Kidney (tissue), 14 donors: ENCODE results near the gene APOA5. TPM values are rescaled to one million over a fixed set of nuclear protein-coding genes. Genes with fewer than 3 reads are reported as not detected.
"Not testable (repeated sequence)": the region's sequence is repeated elsewhere in the genome, so short reads cannot be mapped to it uniquely, and the experiment has no call there.

Source experiments
- DNase-seq, 5 donors: peaks; one replicate each; pipeline ENCODE4 v3.0.0-alpha.2; 2013 to 2020
- FAIRE-seq: peaks from 2 replicates; lab custom pipeline; 2012; peaks lifted over from hg19 to GRCh38; lab: Jason Lieb, UNC
- H3K27ac ChIP-seq, 2 donors: one replicate each; pipeline ENCODE4 v1.7.0; 2013; ENCODE audit warnings: low read depth in 2 of 2, low read length in 2 of 2, inconsistent platforms in 1 of 2
- H3K27me3 ChIP-seq: one replicate; pipeline ENCODE4 v1.7.1; 2013; ENCODE audit warnings: low read length, inconsistent platforms; ENCODE audit not compliant: control insufficient read depth, insufficient read depth
- H3K36me3 ChIP-seq, 3 donors: one replicate each; pipeline versions ENCODE4 v1.7.0 to v1.7.1; 2013; ENCODE audit warnings: low read length in 3 of 3, control low read depth in 1 of 3, inconsistent platforms in 1 of 3; ENCODE audit not compliant: insufficient read depth in 3 of 3, control insufficient read depth in 2 of 3
- H3K4me1 ChIP-seq, 3 donors: one replicate each; pipeline versions ENCODE4 v1.7.0 to v1.7.1; 2013; ENCODE audit warnings: low read length in 3 of 3, inconsistent platforms in 1 of 3, low read depth in 1 of 3; ENCODE audit not compliant: control insufficient read depth in 2 of 3, insufficient read depth in 2 of 3
- H3K4me3 ChIP-seq, 3 donors: one replicate each; pipeline versions ENCODE4 v1.7.0 to v1.8.1; 2013; ENCODE audit warnings: low read length in 3 of 3, control low read depth in 1 of 3, inconsistent platforms in 1 of 3
- H3K9ac ChIP-seq, 3 donors: one replicate each; pipeline versions ENCODE4 v1.7.0 to v1.7.1; 2013; ENCODE audit warnings: low read length in 3 of 3, control low read depth in 1 of 3, inconsistent platforms in 1 of 3
- H3K9me3 ChIP-seq, 3 donors: one replicate each; pipeline versions ENCODE4 v1.7.0 to v1.7.1; 2013; ENCODE audit warnings: low read length in 3 of 3, control low read depth in 1 of 3, inconsistent platforms in 1 of 3; ENCODE audit not compliant: control insufficient read depth in 2 of 3, insufficient read depth in 1 of 3
- intact Hi-C: fragments of 100-400 bp; cut with DNase I; formaldehyde crosslinking; loops from one replicate; pipeline ENCODE4 v1.11.1; 2022
- polyA plus RNA-seq: library from polyadenylated mRNA; stranded (reverse); fragments of 350-450 nt; fragmentation: Illumina TruSeq; extraction: RNeasy Lipid Tissue Mini Kit (QIAGEN cat#74804); gene quantifications from one replicate; pipeline ENCODE4 v1.2.3, GENCODE V29; 2014; ENCODE audit warnings: low read depth, low replicate concordance; ENCODE audit not compliant: insufficient read depth
- total RNA-seq: library from RNA; stranded (reverse); fragmentation: NEBNext Ultra II Directional; extraction: Animal tissue kit (Norgen Biotek cat#: 25700); gene quantifications from one replicate; pipeline ENCODE4 v1.2.1, GENCODE V29; 2021
- TF ChIP-seq, protein P1 (sequence below): IDR thresholded peaks from 3 replicates; pipeline ENCODE4 v1.5.1; 2012; ENCODE audit warnings: mild to moderate bottlenecking, moderate library complexity, borderline replicate concordance; ENCODE audit not compliant: insufficient read depth; ENCODE audit errors: extremely low read depth
- donor health status: control.
- donor health status: control.
- donor health status: control.
- donor health status: control.
- donor health status: control.
- donor health status: DM: yes; HTN: yes; CAD: no.
- donor health status: Normal renal cell carcinoma (clear cell type).

Gene APOA5
- total and polyA plus RNA-seq, 2 donors from 2014 or later, result not detected

DNA sequence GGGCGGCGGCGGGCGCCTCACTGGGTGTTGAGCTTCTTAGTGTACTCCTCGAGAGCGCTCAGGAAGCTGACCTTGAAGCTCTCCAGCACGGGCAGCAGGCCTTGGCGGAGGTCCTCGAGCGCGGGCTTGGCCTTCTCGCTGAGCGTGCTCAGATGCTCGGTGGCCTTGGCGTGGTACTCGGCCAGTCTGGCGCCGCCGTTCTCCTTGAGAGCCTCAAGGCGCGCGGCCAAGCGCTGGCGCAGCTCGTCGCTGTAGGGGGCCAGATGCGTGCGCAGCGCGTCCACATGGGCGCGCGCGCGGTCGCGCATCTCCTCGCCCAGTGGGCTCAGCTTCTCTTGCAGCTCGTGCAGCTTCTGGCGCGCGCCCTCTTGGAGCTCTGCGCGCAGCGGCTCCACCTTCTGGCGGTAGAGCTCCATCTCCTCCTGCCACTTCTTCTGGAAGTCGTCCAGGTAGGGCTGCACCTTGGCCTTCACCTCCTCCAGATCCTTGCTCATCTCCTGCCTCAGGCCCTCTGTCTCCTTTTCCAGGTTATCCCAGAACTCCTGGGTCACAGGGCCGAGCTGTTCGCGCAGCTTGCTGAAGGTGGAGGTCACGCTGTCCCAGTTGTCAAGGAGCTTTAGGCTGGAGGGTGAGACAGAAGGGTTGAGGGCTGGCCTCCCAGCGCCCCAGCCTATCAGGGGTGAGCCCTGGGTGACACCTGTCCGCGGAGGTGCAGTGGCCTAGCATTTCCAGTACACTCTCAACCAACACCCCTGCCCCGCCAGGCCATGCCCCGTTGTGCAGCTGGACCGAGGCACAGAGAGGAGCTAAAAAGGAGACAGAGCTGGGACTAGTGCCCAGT lies 44.3 kb upstream of the APOA5 start:
- TF ChIP-seq, protein P1, sequence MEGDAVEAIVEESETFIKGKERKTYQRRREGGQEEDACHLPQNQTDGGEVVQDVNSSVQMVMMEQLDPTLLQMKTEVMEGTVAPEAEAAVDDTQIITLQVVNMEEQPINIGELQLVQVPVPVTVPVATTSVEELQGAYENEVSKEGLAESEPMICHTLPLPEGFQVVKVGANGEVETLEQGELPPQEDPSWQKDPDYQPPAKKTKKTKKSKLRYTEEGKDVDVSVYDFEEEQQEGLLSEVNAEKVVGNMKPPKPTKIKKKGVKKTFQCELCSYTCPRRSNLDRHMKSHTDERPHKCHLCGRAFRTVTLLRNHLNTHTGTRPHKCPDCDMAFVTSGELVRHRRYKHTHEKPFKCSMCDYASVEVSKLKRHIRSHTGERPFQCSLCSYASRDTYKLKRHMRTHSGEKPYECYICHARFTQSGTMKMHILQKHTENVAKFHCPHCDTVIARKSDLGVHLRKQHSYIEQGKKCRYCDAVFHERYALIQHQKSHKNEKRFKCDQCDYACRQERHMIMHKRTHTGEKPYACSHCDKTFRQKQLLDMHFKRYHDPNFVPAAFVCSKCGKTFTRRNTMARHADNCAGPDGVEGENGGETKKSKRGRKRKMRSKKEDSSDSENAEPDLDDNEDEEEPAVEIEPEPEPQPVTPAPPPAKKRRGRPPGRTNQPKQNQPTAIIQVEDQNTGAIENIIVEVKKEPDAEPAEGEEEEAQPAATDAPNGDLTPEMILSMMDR, result peak; percentile 67
- intact Hi-C loops, result no loop called here

DNA sequence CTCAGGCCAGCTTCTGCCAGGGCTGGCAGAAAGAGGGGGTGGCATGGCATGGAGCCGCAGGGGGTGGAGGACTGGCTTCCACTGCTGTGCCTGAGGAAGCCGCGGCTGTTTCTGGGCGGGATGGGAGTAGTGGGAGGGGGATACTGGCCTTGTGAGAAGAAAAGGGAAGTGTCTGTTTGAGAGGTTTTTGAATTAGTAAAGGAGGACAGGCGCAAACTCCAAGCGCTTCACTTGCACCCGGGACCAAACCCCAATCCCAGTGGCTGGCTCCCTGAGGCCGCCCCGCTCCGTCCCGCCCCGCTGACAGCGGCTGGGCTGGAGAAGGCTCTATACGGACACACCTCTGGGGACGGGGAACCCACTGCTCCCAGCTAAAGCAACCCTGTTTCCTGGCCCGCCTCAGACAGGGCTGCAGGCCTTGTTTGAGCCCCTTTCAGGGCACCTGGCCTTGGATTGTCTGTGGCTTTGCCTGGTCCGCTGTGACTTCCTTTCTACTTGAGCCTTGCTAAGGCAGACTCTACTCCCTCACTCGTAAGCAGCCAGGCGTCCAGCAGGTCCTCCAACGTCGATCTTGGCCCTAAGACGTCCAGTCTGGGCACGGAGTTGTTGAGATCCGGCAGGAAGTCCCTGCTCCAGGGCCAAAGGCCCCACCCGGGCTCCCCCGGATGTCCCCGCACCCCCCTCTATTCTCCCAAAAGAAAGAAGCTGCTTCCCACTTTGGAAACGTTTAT lies 43.5 kb upstream of the APOA5 start:
- intact Hi-C loops, result no loop called here
- no peaks in the 10 kb centered on the region for H3K36me3 ChIP-seq
- no peaks in the 10 kb centered on the region for H3K9me3 ChIP-seq
- H3K27me3 ChIP-seq, result no peaks in the 10 kb centered on the region
- DNase-seq (no peak), FAIRE-seq (no peak)
- H3K4me3 ChIP-seq, result peak overlapping the region in 1 of 3 donors; percentile 50
- H3K9ac ChIP-seq, result no peak overlapping the region
- TF ChIP-seq, protein P1, result no peak
- H3K27ac ChIP-seq, result peak overlapping the region; percentile 36 to 49
- peaks cover 0 to 8% (median 6%) of the 10 kb centered on the region in 3 donors for H3K4me1 ChIP-seq

More for the DNA sequence above, 44.3 kb upstream of the APOA5 start:
- H3K9me3 ChIP-seq, result no peaks in the 10 kb centered on the region
- peak; percentile 93 to 97 (median 95) for DNase-seq
- no peaks in the 10 kb centered on the region for H3K36me3 ChIP-seq
- peak overlapping the region in 1 of 3 donors; percentile 46 for H3K9ac ChIP-seq
- H3K27ac ChIP-seq, result peak overlapping the region; percentile 36 to 49
- FAIRE-seq, result no peak
- H3K4me3 ChIP-seq, result peak overlapping the region; percentile 26 to 50 (median 32)
- no peaks in the 10 kb centered on the region for H3K27me3 ChIP-seq
- peaks cover 0 to 8% (median 6%) of the 10 kb centered on the region in 3 donors for H3K4me1 ChIP-seq

DNA sequence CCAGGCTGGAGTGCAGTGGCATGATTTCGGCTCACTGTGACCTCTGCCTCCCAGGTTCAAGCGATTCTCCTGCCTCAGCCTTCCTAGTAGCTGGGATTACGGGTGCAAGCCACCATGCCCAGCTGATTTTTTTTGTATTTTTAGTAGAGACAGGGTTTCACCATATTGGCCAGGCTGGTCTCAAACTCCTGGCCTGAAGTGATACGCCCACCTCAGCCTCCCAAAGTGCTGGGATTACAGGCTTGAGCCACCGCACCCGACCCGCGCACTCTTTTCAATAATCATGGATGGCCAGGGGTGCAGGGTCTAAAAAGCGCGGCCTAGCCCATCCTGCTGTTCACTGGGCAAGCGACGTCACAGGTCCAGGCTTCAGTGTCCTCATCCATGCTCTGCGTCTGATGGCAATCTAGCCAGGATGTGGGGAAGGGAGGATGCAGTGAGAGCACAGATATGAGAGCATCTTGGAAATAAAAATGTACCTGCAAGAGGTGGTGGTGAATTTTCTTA lies 42.9 kb upstream of the APOA5 start:
- DNase-seq, H3K27ac ChIP-seq, H3K4me3 ChIP-seq, H3K27me3 ChIP-seq, FAIRE-seq, intact Hi-C loops, H3K4me1 ChIP-seq, H3K36me3 ChIP-seq, H3K9ac ChIP-seq, H3K9me3 ChIP-seq: not testable (repeated sequence)
